ENCODE measurements around the gene HTRA1. TPM values are rescaled to one million over a fixed set of nuclear protein-coding genes. Genes with fewer than 3 reads are reported as not detected.

HTRA1 gene
- total and polyA plus RNA-seq, 12 donors: 8.5 to 167 (median 78.0) TPM

DNA sequence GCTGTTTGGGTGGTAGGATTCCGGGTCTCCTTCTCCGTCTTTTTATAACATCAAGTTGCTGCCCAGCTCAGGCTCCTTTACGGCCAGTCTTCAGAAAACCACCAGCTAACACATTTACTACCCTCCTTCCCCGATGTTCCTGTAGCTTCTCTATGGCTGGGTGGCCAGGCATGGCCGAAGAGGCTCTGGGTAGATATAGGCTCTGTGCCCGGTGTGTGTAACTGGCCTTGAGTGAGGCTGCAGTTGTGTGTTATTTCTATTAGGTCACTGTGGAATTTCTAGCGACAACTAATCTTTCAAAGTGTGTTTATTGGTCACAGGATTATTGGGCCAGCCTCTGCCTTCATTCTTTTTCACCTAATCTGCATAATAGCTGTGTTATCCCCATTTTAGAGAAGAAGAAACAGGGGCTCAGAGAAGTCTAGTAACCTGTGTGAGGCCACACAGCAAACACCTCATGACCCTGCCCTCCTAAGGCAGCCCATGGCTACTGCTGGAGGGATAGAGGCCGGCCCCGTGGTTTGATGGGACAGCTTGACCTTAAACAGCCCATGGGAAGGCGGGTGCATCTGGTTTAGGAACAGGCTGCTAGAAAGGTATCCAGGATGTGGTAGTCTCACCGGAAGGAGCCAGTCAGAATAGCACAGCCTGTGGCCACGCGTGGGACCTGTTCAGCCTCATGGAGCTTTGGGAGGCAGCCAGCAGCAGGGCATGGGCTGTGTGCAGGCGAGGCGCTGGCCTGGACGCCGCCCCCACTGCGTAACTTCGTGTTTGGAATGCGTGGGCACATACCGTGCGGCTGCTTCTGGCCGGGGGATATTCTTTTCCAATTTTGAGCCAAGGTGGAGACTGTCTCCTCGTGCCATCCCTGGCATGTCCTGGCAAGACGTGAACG is 29.7 kb downstream of the HTRA1 start:
- 84 to 96% (median 91%) methylated on average over 13 to 26 of the region's 26 CpGs for WGBS, 4 donors
- Histone ChIP-seq H3K27ac (no peak overlapping the region), H3K4me3 (no peak overlapping the region), H3K4me1 (replicated peaks in 1 of 2) (peaks cover 0 to 12% of the 10 kb centered on the region in 2 donors), H3K27me3 (no peaks in the 10 kb centered on the region), H3K36me3 (replicated peaks in 1 of 2) (peaks cover 0 to 15% of the 10 kb centered on the region in 2 donors), H3K9me3 (replicated peaks in 1 of 3) (no peaks in the 10 kb centered on the region)
- intact Hi-C loops (cut with DNase I): no loop called here
- TF ChIP-seq, protein P1, sequence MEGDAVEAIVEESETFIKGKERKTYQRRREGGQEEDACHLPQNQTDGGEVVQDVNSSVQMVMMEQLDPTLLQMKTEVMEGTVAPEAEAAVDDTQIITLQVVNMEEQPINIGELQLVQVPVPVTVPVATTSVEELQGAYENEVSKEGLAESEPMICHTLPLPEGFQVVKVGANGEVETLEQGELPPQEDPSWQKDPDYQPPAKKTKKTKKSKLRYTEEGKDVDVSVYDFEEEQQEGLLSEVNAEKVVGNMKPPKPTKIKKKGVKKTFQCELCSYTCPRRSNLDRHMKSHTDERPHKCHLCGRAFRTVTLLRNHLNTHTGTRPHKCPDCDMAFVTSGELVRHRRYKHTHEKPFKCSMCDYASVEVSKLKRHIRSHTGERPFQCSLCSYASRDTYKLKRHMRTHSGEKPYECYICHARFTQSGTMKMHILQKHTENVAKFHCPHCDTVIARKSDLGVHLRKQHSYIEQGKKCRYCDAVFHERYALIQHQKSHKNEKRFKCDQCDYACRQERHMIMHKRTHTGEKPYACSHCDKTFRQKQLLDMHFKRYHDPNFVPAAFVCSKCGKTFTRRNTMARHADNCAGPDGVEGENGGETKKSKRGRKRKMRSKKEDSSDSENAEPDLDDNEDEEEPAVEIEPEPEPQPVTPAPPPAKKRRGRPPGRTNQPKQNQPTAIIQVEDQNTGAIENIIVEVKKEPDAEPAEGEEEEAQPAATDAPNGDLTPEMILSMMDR (IDR thresholded peaks at IDR 0.05): no peak
- no peak for TF ChIP-seq POLR2A (IDR thresholded peaks at IDR 0.05)
- DNase-seq: no peak

DNA sequence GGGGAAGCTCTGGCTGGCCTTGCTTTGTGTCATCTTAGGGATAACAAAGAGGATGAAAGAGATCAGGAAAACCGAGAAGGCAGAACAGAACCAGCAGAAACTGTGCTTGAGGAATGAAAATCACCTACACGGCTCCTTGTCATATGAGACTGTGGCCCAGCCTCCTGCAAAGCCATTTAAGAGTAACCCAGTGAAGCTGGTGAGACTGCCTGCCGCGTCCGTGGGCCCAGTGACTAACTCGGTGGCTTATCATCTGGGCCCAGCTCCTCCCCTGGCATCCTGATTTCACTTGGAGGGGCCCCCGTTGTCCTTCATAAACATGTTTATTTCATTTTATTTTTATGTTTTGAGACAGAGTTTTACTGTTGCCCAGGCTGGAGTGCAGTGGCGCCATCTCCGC is 30.7 kb downstream of the HTRA1 start:
- TF ChIP-seq POLR2A (IDR thresholded peaks at IDR 0.05): no peak
- TF ChIP-seq, protein P1 (IDR thresholded peaks at IDR 0.05): no peak

DNA sequence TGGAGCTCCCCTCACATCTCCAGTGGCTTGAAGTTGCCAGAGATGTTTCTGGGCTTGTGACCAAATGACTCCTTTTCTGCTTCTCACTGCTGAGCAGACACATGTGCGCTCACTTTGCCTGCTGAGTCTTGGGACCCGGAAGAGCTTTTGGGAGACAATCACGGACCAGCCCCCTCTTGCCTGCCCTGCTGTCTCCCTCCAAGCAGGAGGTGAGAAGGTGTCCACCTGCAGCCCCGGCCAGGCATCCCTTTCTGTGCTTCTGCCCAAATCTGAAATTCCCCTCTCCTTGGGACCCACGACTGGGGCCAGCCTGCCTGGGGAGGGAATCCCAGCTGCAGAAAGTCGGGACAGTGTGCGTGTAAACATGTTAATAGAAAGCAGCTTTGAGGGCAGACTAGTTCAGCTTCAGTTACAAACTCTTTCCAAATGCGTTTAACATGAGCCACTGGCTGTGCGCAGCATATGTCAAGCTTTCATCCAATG is 31.7 kb downstream of the HTRA1 start:
- no peak for DNase-seq
- H3K4me3 ChIP-seq: no peak overlapping the region
- peaks cover 0 to 3% of the 10 kb centered on the region in 2 donors for H3K4me1 ChIP-seq (replicated peaks in 1 of 2)
- no peaks in the 10 kb centered on the region for H3K27me3 ChIP-seq
- intact Hi-C loops (cut with DNase I): no loop called here
- TF ChIP-seq, protein P1 (IDR thresholded peaks at IDR 0.05): no peak
- no peak for TF ChIP-seq POLR2A (IDR thresholded peaks at IDR 0.05)
- H3K9me3 ChIP-seq (replicated peaks in 1 of 3): no peaks in the 10 kb centered on the region
- no peak overlapping the region for H3K27ac ChIP-seq
- H3K36me3 ChIP-seq (replicated peaks in 1 of 2): peaks cover 0 to 15% of the 10 kb centered on the region in 2 donors
- WGBS, 4 donors: 80 to 92% (median 85%) methylated on average over 8 to 9 of the region's 9 CpGs

More for the DNA sequence above, 30.7 kb downstream of the HTRA1 start:
- DNase-seq: no peak
- Histone ChIP-seq H3K27ac (no peak overlapping the region), H3K4me3 (no peak overlapping the region), H3K4me1 (replicated peaks in 1 of 2) (peaks cover 0 to 3% of the 10 kb centered on the region in 2 donors), H3K9me3 (replicated peaks in 1 of 3) (no peaks in the 10 kb centered on the region), H3K27me3 (no peaks in the 10 kb centered on the region), H3K36me3 (replicated peaks in 1 of 2) (peaks cover 0 to 15% of the 10 kb centered on the region in 2 donors)
- intact Hi-C loops (cut with DNase I): no loop called here
- WGBS, 4 donors: 90 to 96% (median 92%) methylated on average over 9 of the region's 9 CpGs

DNA sequence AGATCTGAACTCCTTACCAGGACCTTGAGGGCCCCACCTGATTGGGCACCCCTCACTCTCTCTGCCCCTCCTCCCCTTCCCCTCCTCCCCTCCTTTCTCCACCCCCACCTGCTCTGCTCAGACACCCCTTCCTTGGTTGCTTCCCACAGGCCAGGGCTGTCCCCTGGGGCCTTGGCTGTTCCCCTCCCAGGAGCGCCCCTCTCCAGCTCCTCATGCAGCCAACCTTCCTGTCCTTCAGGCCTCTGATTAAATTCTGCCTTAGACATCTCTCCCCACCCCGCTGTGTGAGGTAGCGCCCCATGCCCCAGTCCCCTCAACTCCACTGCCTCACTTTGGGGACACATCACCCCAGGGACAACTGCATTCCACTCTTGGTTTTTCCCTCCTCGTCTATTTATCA is 32.4 kb downstream of the HTRA1 start:
- intact Hi-C loops (cut with DNase I): no loop called here
- H3K27me3 ChIP-seq: no peaks in the 10 kb centered on the region
- no peak overlapping the region for H3K27ac ChIP-seq
- H3K9me3 ChIP-seq (replicated peaks in 1 of 3): no peaks in the 10 kb centered on the region
- H3K36me3 ChIP-seq (replicated peaks in 1 of 2): peaks cover 0 to 15% of the 10 kb centered on the region in 2 donors
- TF ChIP-seq POLR2A (IDR thresholded peaks at IDR 0.05): no peak
- peaks cover 0 to 2% of the 10 kb centered on the region in 2 donors for H3K4me1 ChIP-seq (replicated peaks in 1 of 2)
- 93 to 99% (median 97%) methylated on average over 4 of the region's 4 CpGs for WGBS, 4 donors
- no peak for DNase-seq
- no peak overlapping the region for H3K4me3 ChIP-seq
